ENCODE results near the gene RERE.
A peak's percentile ranks its signal among the peaks of the same experiment; 100 is the strongest.

Gene RERE

GRCh38 chr1:8512504-8512903 is 304.9 kb downstream of the RERE start:
- H3K4me2 ChIP-seq (ENCODE audit: insufficient read depth, low read length, poor library complexity, severe bottlenecking), result no peak overlapping the region
- H3K4me3 ChIP-seq (ENCODE audit: low read length in 2 of 2), result no peak overlapping the region
- no peak overlapping the region for H2AK5ac ChIP-seq (ENCODE audit: low read depth, low read length)
- no peak overlapping the region for H3K4ac ChIP-seq (ENCODE audit: low read length)
- no peak overlapping the region for H3K9ac ChIP-seq (ENCODE audit: low read depth, low read length, poor library complexity)
- H3K4me1 ChIP-seq (ENCODE audit: control insufficient read depth in 2 of 2, insufficient read depth in 1 of 2, low read depth in 1 of 2, low read length in 2 of 2), result peaks cover 7 to 16% of the 10 kb centered on the region in 2 donors
- H2BK120ac ChIP-seq (ENCODE audit: low read depth, low read length), result no peak overlapping the region
- no peak overlapping the region for H2BK12ac ChIP-seq (ENCODE audit: low read length)
- no peak overlapping the region for H3K18ac ChIP-seq (ENCODE audit: low read length)
- no peak overlapping the region for H3K23ac ChIP-seq (ENCODE audit: low read depth, low read length, poor library complexity)
- no peak overlapping the region for H2AFZ ChIP-seq (ENCODE audit: low read length)
- H4K8ac ChIP-seq (ENCODE audit: low read depth, low read length), result no peak overlapping the region
- no peak overlapping the region for H3K27ac ChIP-seq (replicated peaks; ENCODE audit: low read length)
- H3K79me1 ChIP-seq (ENCODE audit: low read depth, low read length), result peaks cover 2% of the 10 kb centered on the region
- H4K91ac ChIP-seq (ENCODE audit: low read depth, low read length, poor library complexity), result no peak overlapping the region
- WGBS, 2 donors (ENCODE audit: extremely low coverage in 2 of 2, insufficient read length in 2 of 2, insufficient replicate concordance in 1 of 2), result no CpG with 5 or more reads among the region's 6 CpGs
- no peak overlapping the region for H2BK15ac ChIP-seq (ENCODE audit: low read length)
- no peak overlapping the region for H3K14ac ChIP-seq (ENCODE audit: low read length)
- no peak for DNase-seq (ENCODE audit: low spot score)
- H3K36me3 ChIP-seq (replicated peaks in 1 of 2; ENCODE audit: control insufficient read depth in 2 of 2, insufficient read depth in 2 of 2, low read length in 2 of 2), result peaks cover 4 to 43% of the 10 kb centered on the region in 2 donors
- no peak overlapping the region for H2BK5ac ChIP-seq (ENCODE audit: low read length)
- H3K27me3 ChIP-seq (ENCODE audit: control insufficient read depth in 3 of 3, insufficient read depth in 3 of 3, low read depth in 1 of 3, low read length in 3 of 3), result no peaks in the 10 kb centered on the region
- H3K9me3 ChIP-seq (replicated peaks in 1 of 2; ENCODE audit: control insufficient read depth in 2 of 2, insufficient read depth in 1 of 2, low read depth in 1 of 2, low read length in 2 of 2), result no peaks in the 10 kb centered on the region

- H2BK120ac ChIP-seq (ENCODE audit: low read depth, low read length), result no peak overlapping the region
- H3K79me1 ChIP-seq (ENCODE audit: low read depth, low read length), result peaks cover 2% of the 10 kb centered on the region
- H2AK5ac ChIP-seq (ENCODE audit: low read depth, low read length), result no peak overlapping the region
- H3K36me3 ChIP-seq (replicated peaks in 1 of 2; ENCODE audit: control insufficient read depth in 2 of 2, insufficient read depth in 2 of 2, low read length in 2 of 2), result peaks cover 6 to 59% of the 10 kb centered on the region in 2 donors
- H3K23ac ChIP-seq (ENCODE audit: low read depth, low read length, poor library complexity), result no peak overlapping the region
- peaks cover 4 to 5% of the 10 kb centered on the region in 2 donors for H3K4me1 ChIP-seq (ENCODE audit: control insufficient read depth in 2 of 2, insufficient read depth in 1 of 2, low read depth in 1 of 2, low read length in 2 of 2)
- no peak overlapping the region for H2BK5ac ChIP-seq (ENCODE audit: low read length)
- no CpG with 5 or more reads among the region's 9 CpGs for WGBS, 2 donors (ENCODE audit: extremely low coverage in 2 of 2, insufficient read length in 2 of 2, insufficient replicate concordance in 1 of 2)
- H4K8ac ChIP-seq (ENCODE audit: low read depth, low read length), result no peak overlapping the region
- no peak overlapping the region for H3K4me2 ChIP-seq (ENCODE audit: insufficient read depth, low read length, poor library complexity, severe bottlenecking)
- no peak overlapping the region for H2AFZ ChIP-seq (ENCODE audit: low read length)
- no peaks in the 10 kb centered on the region for H3K27me3 ChIP-seq (ENCODE audit: control insufficient read depth in 3 of 3, insufficient read depth in 3 of 3, low read depth in 1 of 3, low read length in 3 of 3)
- no peak for DNase-seq (ENCODE audit: low spot score)
- no peak overlapping the region for H4K91ac ChIP-seq (ENCODE audit: low read depth, low read length, poor library complexity)
- no peaks in the 10 kb centered on the region for H3K9me3 ChIP-seq (replicated peaks in 1 of 2; ENCODE audit: control insufficient read depth in 2 of 2, insufficient read depth in 1 of 2, low read depth in 1 of 2, low read length in 2 of 2)
- no peak overlapping the region for H2BK12ac ChIP-seq (ENCODE audit: low read length)
- H3K18ac ChIP-seq (ENCODE audit: low read length), result no peak overlapping the region
- no peak overlapping the region for H3K14ac ChIP-seq (ENCODE audit: low read length)
- H3K27ac ChIP-seq (replicated peaks; ENCODE audit: low read length), result peak overlapping the region; percentile 7
- H3K4me3 ChIP-seq (ENCODE audit: low read length in 2 of 2), result no peak overlapping the region
- H2BK15ac ChIP-seq (ENCODE audit: low read length), result no peak overlapping the region
- H3K4ac ChIP-seq (ENCODE audit: low read length), result no peak overlapping the region
- no peak overlapping the region for H3K9ac ChIP-seq (ENCODE audit: low read depth, low read length, poor library complexity)
Measured at GRCh38 chr1:8510041-8510823, 307.2 kb downstream of the RERE start.

GRCh38 chr1:8509579-8509978 is 307.9 kb downstream of the RERE start:
- peaks cover 6 to 60% of the 10 kb centered on the region in 2 donors for H3K36me3 ChIP-seq (replicated peaks in 1 of 2; ENCODE audit: control insufficient read depth in 2 of 2, insufficient read depth in 2 of 2, low read length in 2 of 2)
- no peak overlapping the region for H3K27ac ChIP-seq (replicated peaks; ENCODE audit: low read length)
- H2BK5ac ChIP-seq (ENCODE audit: low read length), result no peak overlapping the region
- H3K4me1 ChIP-seq (ENCODE audit: control insufficient read depth in 2 of 2, insufficient read depth in 1 of 2, low read depth in 1 of 2, low read length in 2 of 2), result peaks cover 4 to 5% of the 10 kb centered on the region in 2 donors
- no peak overlapping the region for H2AFZ ChIP-seq (ENCODE audit: low read length)
- no peak overlapping the region for H3K4me3 ChIP-seq (ENCODE audit: low read length in 2 of 2)
- H3K27me3 ChIP-seq (ENCODE audit: control insufficient read depth in 3 of 3, insufficient read depth in 3 of 3, low read depth in 1 of 3, low read length in 3 of 3), result no peaks in the 10 kb centered on the region
- H2BK15ac ChIP-seq (ENCODE audit: low read length), result no peak overlapping the region
- H3K14ac ChIP-seq (ENCODE audit: low read length), result no peak overlapping the region
- no peak overlapping the region for H3K9ac ChIP-seq (ENCODE audit: low read depth, low read length, poor library complexity)
- DNase-seq (ENCODE audit: low spot score), result no peak
- H2AK5ac ChIP-seq (ENCODE audit: low read depth, low read length), result no peak overlapping the region
- H2BK12ac ChIP-seq (ENCODE audit: low read length), result no peak overlapping the region
- H3K79me1 ChIP-seq (ENCODE audit: low read depth, low read length), result peaks cover 2% of the 10 kb centered on the region
- WGBS, 2 donors (ENCODE audit: extremely low coverage in 2 of 2, insufficient read length in 2 of 2, insufficient replicate concordance in 1 of 2), result no CpG with 5 or more reads among the region's 7 CpGs
- H3K18ac ChIP-seq (ENCODE audit: low read length), result no peak overlapping the region
- no peak overlapping the region for H4K91ac ChIP-seq (ENCODE audit: low read depth, low read length, poor library complexity)
- no peak overlapping the region for H4K8ac ChIP-seq (ENCODE audit: low read depth, low read length)
- no peak overlapping the region for H3K4me2 ChIP-seq (ENCODE audit: insufficient read depth, low read length, poor library complexity, severe bottlenecking)
- H3K23ac ChIP-seq (ENCODE audit: low read depth, low read length, poor library complexity), result no peak overlapping the region
- H3K9me3 ChIP-seq (replicated peaks in 1 of 2; ENCODE audit: control insufficient read depth in 2 of 2, insufficient read depth in 1 of 2, low read depth in 1 of 2, low read length in 2 of 2), result no peaks in the 10 kb centered on the region
- H3K4ac ChIP-seq (ENCODE audit: low read length), result no peak overlapping the region
- no peak overlapping the region for H2BK120ac ChIP-seq (ENCODE audit: low read depth, low read length)

- peak overlapping the region in 1 of 2 donors; percentile 51 for H3K4me3 ChIP-seq (ENCODE audit: low read length in 2 of 2)
- H2BK120ac ChIP-seq (ENCODE audit: low read depth, low read length), result no peak overlapping the region
- H2AFZ ChIP-seq (ENCODE audit: low read length), result no peak overlapping the region
- no peak overlapping the region for H2BK12ac ChIP-seq (ENCODE audit: low read length)
- H3K79me1 ChIP-seq (ENCODE audit: low read depth, low read length), result no peaks in the 10 kb centered on the region
- no peak overlapping the region for H4K91ac ChIP-seq (ENCODE audit: low read depth, low read length, poor library complexity)
- H2AK5ac ChIP-seq (ENCODE audit: low read depth, low read length), result no peak overlapping the region
- no peaks in the 10 kb centered on the region for H3K27me3 ChIP-seq (ENCODE audit: control insufficient read depth in 3 of 3, insufficient read depth in 3 of 3, low read depth in 1 of 3, low read length in 3 of 3)
- H3K9me3 ChIP-seq (replicated peaks in 1 of 2; ENCODE audit: control insufficient read depth in 2 of 2, insufficient read depth in 1 of 2, low read depth in 1 of 2, low read length in 2 of 2), result peaks cover 0 to 5% of the 10 kb centered on the region in 2 donors
- H3K18ac ChIP-seq (ENCODE audit: low read length), result no peak overlapping the region
- no peak overlapping the region for H3K4ac ChIP-seq (ENCODE audit: low read length)
- no peak for DNase-seq (ENCODE audit: low spot score)
- no peak overlapping the region for H4K8ac ChIP-seq (ENCODE audit: low read depth, low read length)
- WGBS, 2 donors (ENCODE audit: extremely low coverage in 2 of 2, insufficient read length in 2 of 2, insufficient replicate concordance in 1 of 2), result no CpG with 5 or more reads among the region's 11 CpGs
- H3K27ac ChIP-seq (replicated peaks; ENCODE audit: low read length), result no peak overlapping the region
- no peak overlapping the region for H3K14ac ChIP-seq (ENCODE audit: low read length)
- H3K4me1 ChIP-seq (ENCODE audit: control insufficient read depth in 2 of 2, insufficient read depth in 1 of 2, low read depth in 1 of 2, low read length in 2 of 2), result peaks cover 4 to 5% of the 10 kb centered on the region in 2 donors
- no peak overlapping the region for H3K4me2 ChIP-seq (ENCODE audit: insufficient read depth, low read length, poor library complexity, severe bottlenecking)
- H2BK15ac ChIP-seq (ENCODE audit: low read length), result no peak overlapping the region
- H3K36me3 ChIP-seq (replicated peaks in 1 of 2; ENCODE audit: control insufficient read depth in 2 of 2, insufficient read depth in 2 of 2, low read length in 2 of 2), result peaks cover 2 to 52% of the 10 kb centered on the region in 2 donors
- no peak overlapping the region for H3K9ac ChIP-seq (ENCODE audit: low read depth, low read length, poor library complexity)
- H3K23ac ChIP-seq (ENCODE audit: low read depth, low read length, poor library complexity), result no peak overlapping the region
- H2BK5ac ChIP-seq (ENCODE audit: low read length), result no peak overlapping the region
Measured at GRCh38 chr1:8506995-8507615, 310.3 kb downstream of the RERE start.

Measured in neuronal stem cell (in vitro differentiated cells).